Left lung (tissue), 10 donors: ENCODE data around the gene AUTS2. TPM values are rescaled to one million over a fixed set of nuclear protein-coding genes. Genes with fewer than 3 reads are reported as not detected.

Experiments
- ATAC-seq: fragments of 200-7000 bp; cut with Tn5 transposase; one replicate; pipeline ENCODE4 v1.9.1; 2020; ENCODE audit warnings: moderate library complexity
- DNase-seq, 4 donors: peaks; one replicate each; pipeline ENCODE4 v3.0.0-alpha.2; 2013 to 2020
- H3K27ac ChIP-seq, 2 donors: fragments of 200-600 bp; sonication (generic) in 1 of 2; one replicate each; pipeline versions ENCODE4 v1.5.0 to v1.8.0; 2020 to 2021
- H3K27me3 ChIP-seq, 2 donors: fragments of 200-600 bp; sonication (generic) in 1 of 2; one replicate each; pipeline versions ENCODE4 v1.5.0 to v1.8.0; 2020 to 2021
- H3K36me3 ChIP-seq, 2 donors: fragments of 200-600 bp; sonication (generic) in 1 of 2; one replicate each; pipeline versions ENCODE4 v1.5.0 to v1.8.0; 2020 to 2021
- H3K4me1 ChIP-seq, 2 donors: fragments of 200-600 bp; one replicate each; pipeline ENCODE4 v1.8.0; 2021
- H3K4me3 ChIP-seq, 2 donors: fragments of 200-600 bp; sonication (generic) in 1 of 2; one replicate each; pipeline versions ENCODE4 v1.5.0 to v1.8.0; 2020 to 2021; ENCODE audit warnings: mild to moderate bottlenecking in 1 of 2
- H3K9me3 ChIP-seq, 2 donors: fragments of 200-600 bp; sonication (generic) in 1 of 2; one replicate each; pipeline versions ENCODE4 v1.5.0 to v1.8.0; 2020 to 2021
- CTCF ChIP-seq, 2 donors: fragments of 200-600 bp; sonication (generic) in 1 of 2; IDR thresholded peaks; one replicate each; pipeline versions ENCODE4 v1.5.0 to v1.8.0; 2021; ENCODE audit warnings: antibody characterized with exemption in 2 of 2
- intact Hi-C, 2 donors: fragments of 100-400 bp; cut with DNase I; formaldehyde crosslinking; loops; one replicate each; pipeline versions ENCODE4 v1.11.2 to v1.14.2; 2022
- polyA plus RNA-seq, 6 donors: library from polyadenylated mRNA; unstranded; fragments of 120-200 nt; gene quantifications; one replicate each; pipeline ENCODE4 v1.2.1, GENCODE V29; 2013; ENCODE audit not compliant: insufficient read length in 6 of 6
- total RNA-seq, 2 donors: library from RNA; stranded (reverse); fragmentation: NEBNext Ultra II Directional; extraction: Animal tissue kit (Norgen Biotek cat#: 25700); gene quantifications; one replicate each; pipeline ENCODE4 v1.2.1, GENCODE V29; 2021
- donor health status: DM: no; HTN: yes; CAD: no.
- donor health status: DM: no; HTN: no; CAD: no.

AUTS2 gene
- total and polyA plus RNA-seq, 8 donors, result 40.4 to 119 (median 103) TPM

- intact Hi-C loops, result loop anchor here in 1 of 2 donors (10.0 kb wide), 1 partner anchor 898 kb away; no protein-coding TSS in a partner anchor
- Histone ChIP-seq H3K4me3 (no peak overlapping the region), H3K27me3 (peaks cover 0 to 10% of the 10 kb centered on the region in 2 donors), H3K9me3 (no peaks in the 10 kb centered on the region), H3K27ac (no peak overlapping the region), H3K36me3 (no peaks in the 10 kb centered on the region), H3K4me1 (no peaks in the 10 kb centered on the region)
- DNase-seq (no peak), ATAC-seq (no peak)
- TF ChIP-seq CTCF (IDR thresholded peaks at IDR 0.05), result no peak
These were observed 1238.7 kb downstream of the AUTS2 start for GRCh38 chr7:70836946-70837345.

- Histone ChIP-seq H3K27ac (no peak overlapping the region), H3K36me3 (no peaks in the 10 kb centered on the region), H3K9me3 (peaks cover 0 to under 1% of the 10 kb centered on the region in 2 donors), H3K4me1 (no peaks in the 10 kb centered on the region), H3K4me3 (no peak overlapping the region), H3K27me3 (peaks cover 0 to 10% of the 10 kb centered on the region in 2 donors)
- intact Hi-C loops, result loop anchor here in 1 of 2 donors (10.0 kb wide), 1 partner anchor 897 kb away; no protein-coding TSS in a partner anchor
- DNase-seq (no peak), ATAC-seq (peak; percentile 46)
- no peak for TF ChIP-seq CTCF (IDR thresholded peaks at IDR 0.05)
These were observed 1239.3 kb downstream of the AUTS2 start for GRCh38 chr7:70837589-70837988.

GRCh38 chr7:70838292-70838907 is 1240.1 kb downstream of the AUTS2 start:
- Histone ChIP-seq H3K27ac (no peak overlapping the region), H3K9me3 (peaks cover 0 to 4% of the 10 kb centered on the region in 2 donors), H3K36me3 (no peaks in the 10 kb centered on the region), H3K4me1 (no peaks in the 10 kb centered on the region), H3K27me3 (peaks cover 0 to 10% of the 10 kb centered on the region in 2 donors), H3K4me3 (no peak overlapping the region)
- no peak for DNase-seq
- TF ChIP-seq CTCF (IDR thresholded peaks at IDR 0.05), result no peak
- intact Hi-C loops, result loop anchor here in 1 of 2 donors (10.0 kb wide), 1 partner anchor 896 kb away; no protein-coding TSS in a partner anchor
- ATAC-seq, result peak; percentile 80
